Ectodermal cell (in vitro differentiated cells): ENCODE results near the gene KDM1A. TPM values are rescaled to one million over a fixed set of nuclear protein-coding genes. Genes with fewer than 3 reads are reported as not detected.
"Not testable (repeated sequence)": the region's sequence is repeated elsewhere in the genome, so short reads cannot be mapped to it uniquely, and the experiment has no call there.

Source experiments
- H3K27ac ChIP-seq: 2 replicates; pipeline ENCODE4 v1.7.0; 2013; ENCODE audit warnings: mild to moderate bottlenecking, low read depth, low read length; ENCODE audit not compliant: insufficient read depth, poor library complexity, severe bottlenecking
- H3K27me3 ChIP-seq: 2 replicates; pipeline ENCODE4 v1.7.0; 2013; ENCODE audit warnings: mild to moderate bottlenecking, low read length; ENCODE audit not compliant: insufficient read depth, control insufficient read depth, poor library complexity, severe bottlenecking
- H3K36me3 ChIP-seq: one replicate; pipeline ENCODE4 v1.7.0; 2013; ENCODE audit warnings: low read length; ENCODE audit not compliant: control insufficient read depth, insufficient read depth
- H3K4me1 ChIP-seq: one replicate; pipeline ENCODE4 v1.7.0; 2013; ENCODE audit warnings: low read length; ENCODE audit not compliant: control insufficient read depth, insufficient read depth
- H3K4me3 ChIP-seq: 2 replicates; pipeline ENCODE4 v1.7.0; 2013; ENCODE audit warnings: low read depth, low read length, control low read depth; ENCODE audit not compliant: insufficient read depth
- H3K9me3 ChIP-seq: 2 replicates; pipeline ENCODE4 v1.7.0; 2013; ENCODE audit warnings: mild to moderate bottlenecking, low read length, moderate library complexity; ENCODE audit not compliant: control insufficient read depth
- WGBS, 2 experiments: methylation state at CpG; one replicate each; pipeline ENCODE4 v1.1.7; 2013; ENCODE audit warnings: missing lambda C conversion rate in 2 of 2; 5-methylcytosine and 5-hydroxymethylcytosine counted together
- polyA plus RNA-seq, 4 experiments: library from polyadenylated mRNA; stranded (reverse); fragments of 50-300 nt; gene quantifications; one replicate each; pipeline ENCODE4 v1.2.3, GENCODE V29; 2013

The KDM1A gene
- polyA plus RNA-seq (2013, experiment 1 of 4) = 312 TPM
- polyA plus RNA-seq (2013, experiment 2 of 4) = 311 TPM
- 223 TPM for polyA plus RNA-seq (2013, experiment 3 of 4)
- 249 TPM for polyA plus RNA-seq (2013, experiment 4 of 4)

DNA sequence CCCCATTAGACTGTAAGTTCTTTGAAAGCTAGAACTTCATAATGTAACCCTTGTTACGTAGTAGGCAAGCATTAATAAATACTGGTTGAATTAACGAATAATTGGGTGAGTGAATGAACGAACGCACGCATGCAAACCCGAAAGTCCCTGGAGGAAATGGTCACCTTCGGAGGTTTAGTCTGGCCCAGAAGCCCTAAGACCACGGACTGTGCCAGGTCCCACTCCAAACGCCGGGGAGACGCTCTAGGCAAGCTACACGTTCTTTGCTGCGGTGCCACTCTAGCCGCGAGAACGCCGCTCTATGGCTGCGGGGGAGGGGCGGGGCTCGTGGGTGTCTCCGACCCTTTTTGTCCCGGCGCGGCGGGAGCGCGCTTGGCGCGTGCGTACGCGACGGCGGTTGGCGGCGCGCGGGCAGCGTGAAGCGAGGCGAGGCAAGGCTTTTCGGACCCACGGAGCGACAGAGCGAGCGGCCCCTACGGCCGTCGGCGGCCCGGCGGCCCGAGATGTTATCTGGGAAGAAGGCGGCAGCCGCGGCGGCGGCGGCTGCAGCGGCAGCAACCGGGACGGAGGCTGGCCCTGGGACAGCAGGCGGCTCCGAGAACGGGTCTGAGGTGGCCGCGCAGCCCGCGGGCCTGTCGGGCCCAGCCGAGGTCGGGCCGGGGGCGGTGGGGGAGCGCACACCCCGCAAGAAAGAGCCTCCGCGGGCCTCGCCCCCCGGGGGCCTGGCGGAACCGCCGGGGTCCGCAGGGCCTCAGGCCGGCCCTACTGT, at the start of gene KDM1A:
Gene KDM1A, plus strand, starts transcription at position 375 of the 769 bp plus-strand sequence. Its CDS starts 129 bp downstream, at position 504.
- Histone ChIP-seq H3K4me1 (no peaks in the 10 kb centered on the region), H3K9me3 (peaks cover 5% of the 10 kb centered on the region), H3K4me3 (peak within 1 kb of the TSS; percentile 84), H3K27ac (peak within 1 kb of the TSS; percentile 91), H3K36me3 (no peaks in the 10 kb centered on the region), H3K27me3 (no peaks in the 10 kb centered on the region)
- WGBS, 2 experiments = 1 to 2% methylated on average over 85 of the region's 85 CpGs

DNA sequence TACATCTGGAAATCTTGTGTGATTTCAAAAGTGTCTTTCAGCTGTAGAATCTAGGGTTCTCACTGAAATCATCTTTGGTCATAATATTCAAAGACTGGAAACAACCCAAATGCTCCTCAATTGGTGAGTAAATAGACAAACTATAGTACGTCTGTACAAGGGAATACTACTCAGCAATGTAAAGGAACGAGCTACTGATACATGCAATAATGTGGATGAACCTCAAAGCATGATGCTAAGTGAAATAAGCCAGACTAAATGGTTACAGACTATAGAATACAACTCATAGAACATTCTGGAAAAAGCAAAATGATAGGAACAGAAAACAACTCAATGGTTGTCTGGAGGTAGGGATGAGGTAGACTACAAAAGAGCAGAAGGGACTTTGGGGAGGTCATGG, 49.2 kb upstream of the KDM1A start:
- Histone ChIP-seq H3K27ac (no peak overlapping the region), H3K4me3 (no peak overlapping the region), H3K36me3 (no peaks in the 10 kb centered on the region), H3K4me1 (peaks cover 8% of the 10 kb centered on the region), H3K9me3 (no peaks in the 10 kb centered on the region), H3K27me3 (peaks cover 6% of the 10 kb centered on the region)
- WGBS, 2 experiments = 94 to 100% methylated on average over 2 of the region's 2 CpGs

DNA sequence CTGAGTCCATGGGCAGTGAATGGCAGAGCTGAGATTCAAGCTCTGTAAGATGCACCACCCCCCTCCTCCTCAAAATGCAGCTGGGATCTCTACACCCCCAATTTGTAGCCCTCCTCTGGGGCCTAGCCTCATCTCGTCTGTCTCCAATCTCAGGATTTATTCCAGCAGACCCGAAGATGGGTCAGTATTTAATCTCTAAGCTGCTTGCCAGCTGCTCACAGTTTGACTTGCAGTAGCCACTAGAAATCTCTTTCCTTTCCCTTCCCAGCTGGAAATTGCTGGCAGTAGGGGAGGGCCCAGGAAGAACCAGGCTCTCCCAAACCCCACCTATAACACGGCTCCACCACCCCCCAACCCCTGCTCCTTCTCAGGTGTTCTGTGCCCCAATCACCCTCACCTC, 48.1 kb upstream of the KDM1A start:
- no peaks in the 10 kb centered on the region for H3K9me3 ChIP-seq
- 70 to 72% methylated on average over 3 of the region's 3 CpGs for WGBS, 2 experiments
- H3K4me3 ChIP-seq = no peak overlapping the region
- no peaks in the 10 kb centered on the region for H3K36me3 ChIP-seq
- H3K27me3 ChIP-seq = peaks cover 6% of the 10 kb centered on the region
- H3K27ac ChIP-seq = peak overlapping the region; percentile 20
- peaks cover 8% of the 10 kb centered on the region for H3K4me1 ChIP-seq

DNA sequence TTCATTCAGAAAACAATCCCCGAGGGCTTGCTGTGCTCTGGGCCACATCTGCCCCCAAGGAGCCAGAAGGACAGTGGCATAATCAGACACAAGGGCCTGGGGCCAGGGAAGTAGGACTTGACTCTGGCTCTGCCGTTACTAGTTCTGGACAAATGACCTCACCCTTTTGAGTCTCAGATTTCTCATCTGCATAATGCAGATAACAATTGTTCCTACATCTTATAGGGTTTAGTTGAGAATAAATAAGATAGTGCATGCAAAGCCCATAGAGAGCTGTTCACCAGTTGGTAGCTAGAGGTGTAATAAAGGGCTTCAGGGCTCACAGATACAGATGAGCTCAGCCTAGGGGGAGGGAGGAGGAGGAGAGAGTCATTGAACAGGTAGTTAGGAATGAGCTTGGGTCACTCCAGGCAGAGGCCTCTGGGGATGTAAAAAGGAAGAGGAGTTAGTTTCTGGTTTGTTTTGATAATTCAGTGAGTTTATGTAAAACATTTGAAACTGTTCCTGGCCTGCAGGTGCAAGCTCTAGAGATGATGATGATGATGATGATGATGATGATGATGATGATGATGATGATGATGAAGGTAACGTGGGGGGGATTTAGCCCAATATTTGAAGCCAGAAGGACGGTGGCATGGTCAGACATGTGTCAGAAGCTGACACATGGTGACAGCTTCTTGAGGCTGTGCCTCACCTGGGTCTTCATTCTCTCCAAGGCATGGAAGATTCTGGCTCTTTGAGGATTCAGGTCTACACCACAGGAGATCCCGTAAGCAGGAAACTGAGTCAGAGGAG, 47.5 kb upstream of the KDM1A start:
- no peak overlapping the region for H3K4me3 ChIP-seq
- H3K36me3 ChIP-seq = no peaks in the 10 kb centered on the region
- peak overlapping the region; percentile 20 for H3K27ac ChIP-seq
- H3K4me1 ChIP-seq = peaks cover 8% of the 10 kb centered on the region
- 83 to 85% methylated on average over 5 of the region's 5 CpGs for WGBS, 2 experiments
- peaks cover 6% of the 10 kb centered on the region for H3K27me3 ChIP-seq
- no peaks in the 10 kb centered on the region for H3K9me3 ChIP-seq

DNA sequence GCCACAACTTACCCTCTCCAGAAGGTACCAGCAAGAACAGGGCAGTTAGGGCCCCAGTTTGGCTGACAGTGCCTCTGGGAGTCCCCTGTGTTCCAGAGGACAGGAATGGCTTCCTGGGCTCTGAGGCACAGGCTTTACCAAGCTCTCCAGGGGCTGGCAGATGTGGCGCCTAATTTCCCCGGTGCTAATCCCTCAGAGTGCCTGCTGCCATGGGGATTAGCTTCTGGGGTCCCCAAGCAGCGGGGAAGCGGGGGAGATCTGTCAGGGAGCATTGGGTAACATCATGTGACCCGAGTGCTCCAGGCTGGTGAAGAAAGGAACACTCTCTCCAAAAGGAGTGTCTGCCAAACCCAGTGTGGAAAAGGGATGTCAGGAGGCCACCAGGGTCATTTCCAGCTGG, 46.5 kb upstream of the KDM1A start, which contains the start of gene LACTBL1:
Gene LACTBL1, minus strand, starts transcription at position 107 of the 400 bp plus-strand sequence. CDS start 550 bp downstream, outside the sequence.
- Histone ChIP-seq H3K4me1 (peaks cover 8% of the 10 kb centered on the region), H3K36me3 (no peaks in the 10 kb centered on the region), H3K27me3 (peaks cover 6% of the 10 kb centered on the region), H3K4me3 (no peak within 1 kb of the TSS), H3K27ac (no peak within 1 kb of the TSS), H3K9me3 (no peaks in the 10 kb centered on the region)
- 73 to 88% methylated on average over 5 of the region's 5 CpGs for WGBS, 2 experiments

DNA sequence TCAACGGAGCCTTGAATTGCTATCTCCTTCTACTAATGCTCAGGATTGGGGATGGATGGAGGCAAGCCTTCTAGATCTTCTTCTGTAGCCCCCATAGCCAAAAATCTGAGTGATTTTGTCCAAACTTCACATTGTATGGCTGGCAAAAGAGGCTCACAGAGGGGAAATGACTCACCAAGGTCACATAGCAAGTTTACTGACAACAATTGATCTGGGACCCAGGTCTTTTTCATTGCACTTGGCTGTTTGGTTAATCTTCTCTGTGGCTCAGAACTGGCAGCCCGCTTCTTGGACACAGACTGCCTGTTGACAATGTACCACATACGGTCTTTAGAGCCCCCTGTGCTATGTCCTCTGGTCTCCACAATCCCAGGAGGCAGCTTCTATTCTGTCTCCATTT, 43.6 kb upstream of the KDM1A start:
- H3K27ac ChIP-seq = no peak overlapping the region
- H3K4me3 ChIP-seq = no peak overlapping the region
- 93 to 97% methylated on average over 3 of the region's 3 CpGs for WGBS, 2 experiments
- no peaks in the 10 kb centered on the region for H3K9me3 ChIP-seq
- no peaks in the 10 kb centered on the region for H3K27me3 ChIP-seq
- H3K4me1 ChIP-seq = peaks cover 8% of the 10 kb centered on the region
- no peaks in the 10 kb centered on the region for H3K36me3 ChIP-seq

DNA sequence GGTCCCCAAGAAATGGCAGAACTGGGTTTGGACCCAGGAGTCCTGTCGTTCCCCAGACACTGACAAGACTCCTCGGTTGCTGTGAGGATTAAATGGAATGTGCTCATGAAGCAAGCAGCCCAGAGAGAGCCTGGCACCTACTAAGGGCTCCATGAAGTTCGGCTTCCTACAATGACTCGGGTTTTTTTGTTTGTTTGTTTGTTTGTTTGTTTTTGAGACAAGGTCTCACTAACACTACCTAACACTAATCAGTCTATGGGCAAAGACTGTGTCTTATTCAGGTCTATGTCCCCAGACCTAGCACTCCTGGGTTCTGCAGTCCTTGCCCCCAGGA, 43.2 kb upstream of the KDM1A start:
- Histone ChIP-seq H3K27me3 (no peaks in the 10 kb centered on the region), H3K27ac (no peak overlapping the region), H3K36me3 (no peaks in the 10 kb centered on the region), H3K4me1 (peaks cover 5% of the 10 kb centered on the region), H3K9me3 (no peaks in the 10 kb centered on the region), H3K4me3 (no peak overlapping the region)
- WGBS, 2 experiments = 91 to 99% methylated on average over 3 to 4 of the region's 4 CpGs

DNA sequence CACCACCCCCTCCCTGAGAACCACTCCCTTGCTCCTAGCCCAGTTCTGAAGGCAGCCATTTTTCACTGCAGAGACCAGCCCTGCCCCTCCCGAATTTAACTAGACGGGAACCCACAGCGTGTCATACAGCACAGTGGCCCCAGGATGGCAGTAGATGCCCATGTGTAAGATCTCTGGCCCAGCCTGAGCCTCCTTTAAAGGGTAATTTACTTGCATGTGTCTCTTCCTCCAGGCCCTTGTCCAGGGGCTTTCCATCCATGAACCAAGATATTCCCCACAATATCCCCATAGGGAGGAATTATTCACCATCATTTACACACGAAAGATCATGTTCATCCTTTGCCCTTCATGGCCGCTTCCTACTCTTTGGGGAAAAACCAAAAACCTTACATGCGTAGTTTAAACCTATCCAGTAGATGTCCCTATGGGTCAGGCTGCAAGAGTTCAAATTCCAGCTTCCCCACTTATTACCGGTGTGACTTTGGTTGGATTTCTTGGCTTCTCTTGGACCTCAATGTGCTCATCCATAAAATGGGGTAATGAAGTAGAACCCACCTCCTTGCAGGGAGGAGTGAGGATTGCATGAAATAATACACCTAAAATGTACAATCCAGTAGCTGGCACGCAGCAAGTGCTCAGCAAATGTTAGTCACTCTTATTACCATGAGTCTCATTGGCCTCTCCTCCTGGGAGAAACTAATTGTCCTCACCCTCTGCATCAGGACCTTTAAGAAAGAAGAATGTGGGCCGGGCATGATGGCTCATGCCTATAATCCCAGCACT, 42.6 kb upstream of the KDM1A start:
- Histone ChIP-seq H3K9me3 (no peaks in the 10 kb centered on the region), H3K4me1 (no peaks in the 10 kb centered on the region), H3K27ac (no peak overlapping the region), H3K36me3 (no peaks in the 10 kb centered on the region), H3K4me3 (no peak overlapping the region), H3K27me3 (no peaks in the 10 kb centered on the region)
- 43 to 45% methylated on average over 8 to 9 of the region's 9 CpGs for WGBS, 2 experiments

DNA sequence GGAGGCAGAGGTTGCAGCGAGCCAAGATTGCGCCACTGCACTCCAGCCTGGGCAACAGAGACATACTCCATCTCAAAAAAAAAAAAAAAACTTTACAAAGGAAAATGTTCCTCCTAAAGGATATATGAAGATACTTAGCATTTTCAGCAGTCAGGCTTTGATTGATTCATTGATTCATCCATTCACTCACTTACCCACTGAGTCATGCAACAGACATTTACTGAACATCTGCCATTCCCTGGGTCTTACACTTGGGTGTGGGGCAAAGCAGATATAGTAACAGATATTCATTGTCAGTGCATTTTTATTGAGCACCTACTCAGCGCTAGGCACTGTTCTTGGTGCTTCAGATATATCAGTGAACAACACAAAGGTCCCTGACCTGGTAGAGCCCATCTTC, 41.0 kb upstream of the KDM1A start:
- WGBS, 2 experiments = 98 to 99% methylated on average over 3 of the region's 3 CpGs
- H3K36me3 ChIP-seq = no peaks in the 10 kb centered on the region

DNA sequence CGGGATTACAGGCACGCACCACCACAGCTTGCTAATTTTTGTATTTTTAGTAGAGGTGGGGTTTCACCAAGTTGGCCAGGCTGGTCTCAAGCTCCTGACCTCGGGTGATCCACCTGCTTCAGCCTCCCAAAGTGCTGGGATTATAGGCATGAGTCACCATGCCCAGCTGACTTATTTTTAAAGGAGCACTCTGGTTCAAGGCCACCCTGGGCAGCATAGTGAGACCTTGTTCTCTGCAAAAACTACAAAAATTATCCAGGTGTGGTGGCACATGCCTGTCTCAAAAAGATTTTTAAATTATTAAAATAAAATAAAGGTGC, 38.8 kb upstream of the KDM1A start:
- not testable (repeated sequence) for H3K36me3 ChIP-seq, H3K4me3 ChIP-seq, H3K27me3 ChIP-seq, H3K4me1 ChIP-seq, H3K27ac ChIP-seq, H3K9me3 ChIP-seq
- 86 to 91% methylated on average over 3 of the region's 3 CpGs for WGBS, 2 experiments

More for the DNA sequence above, 41.0 kb upstream of the KDM1A start:
- H3K27ac ChIP-seq = no peak overlapping the region
- no peaks in the 10 kb centered on the region for H3K4me1 ChIP-seq
- no peak overlapping the region for H3K4me3 ChIP-seq
- no peaks in the 10 kb centered on the region for H3K27me3 ChIP-seq
- no peaks in the 10 kb centered on the region for H3K9me3 ChIP-seq
